HG03097 (cell line): ENCODE results near the gene KASH5.
A peak's percentile ranks its signal among the peaks of the same experiment; 100 is the strongest.
"Not testable (repeated sequence)": the region's sequence is repeated elsewhere in the genome, so short reads cannot be mapped to it uniquely, and the experiment has no call there.

Experiments
- ATAC-seq: cut with Tn5 transposase; IDR thresholded peaks from one replicate; pipeline ENCODE4 v1.9.1; 2021; ENCODE audit not compliant: unreplicated experiment, low FRiP score

KASH5 gene

GRCh38 chr19:49434907-49435583, 47.0 kb downstream of the KASH5 start:
- ATAC-seq: no peak

GRCh38 chr19:49435670-49436069, 47.6 kb downstream of the KASH5 start:
- no peak for ATAC-seq

GRCh38 chr19:49436381-49437017, 48.5 kb downstream of the KASH5 start:
- ATAC-seq: no peak

GRCh38 chr19:49437231-49437630, 49.2 kb downstream of the KASH5 start:
- ATAC-seq: no peak

GRCh38 chr19:49438261-49438660, 50.2 kb downstream of the KASH5 start:
- ATAC-seq: no peak

- no peak for ATAC-seq
Measured at GRCh38 chr19:49439836-49440235, 51.8 kb downstream of the KASH5 start.

- no peak for ATAC-seq
Measured at GRCh38 chr19:49440439-49441209, 52.6 kb downstream of the KASH5 start.

GRCh38 chr19:49441210-49441959, 53.3 kb downstream of the KASH5 start, which contains the start of gene SLC17A7:
TSS of gene SLC17A7 (minus strand) at chr19:49441527. CDS start at chr19:49441379, 148 bp downstream.
- no peak for ATAC-seq

- ATAC-seq: no peak
Measured at GRCh38 chr19:49441960-49442350, 53.9 kb downstream of the KASH5 start.

GRCh38 chr19:49442354-49442753, 54.3 kb downstream of the KASH5 start:
- no peak for ATAC-seq

GRCh38 chr19:49442771-49443365, 54.8 kb downstream of the KASH5 start:
- ATAC-seq: no peak

GRCh38 chr19:49443366-49444099, 55.5 kb downstream of the KASH5 start:
- peak; percentile 73 for ATAC-seq

- ATAC-seq: not testable (repeated sequence)
Measured at GRCh38 chr19:49444100-49444700, 56.2 kb downstream of the KASH5 start.

GRCh38 chr19:49445997-49446396, 57.9 kb downstream of the KASH5 start:
- no peak for ATAC-seq

GRCh38 chr19:49447485-49448431, 59.7 kb downstream of the KASH5 start:
- ATAC-seq: no peak

GRCh38 chr19:49448432-49448786, 60.4 kb downstream of the KASH5 start:
- no peak for ATAC-seq

- no peak for ATAC-seq
Measured at GRCh38 chr19:49450405-49450804, 62.4 kb downstream of the KASH5 start.

- peak; percentile 46 for ATAC-seq
Measured at GRCh38 chr19:49451430-49452181, 63.6 kb downstream of the KASH5 start, which contains the start of gene PIH1D1. TSS of gene PIH1D1 (minus strand) at chr19:49451814. CDS start at chr19:49451574, 240 bp downstream.
